ELR (cell line): ENCODE measurements around the gene TCIRG1.
"Not testable (repeated sequence)": the region's sequence is repeated elsewhere in the genome, so short reads cannot be mapped to it uniquely, and the experiment has no call there.

Experiments used
- DNase-seq: peaks from one replicate; pipeline ENCODE4 v3.0.0-alpha.2; 2015; ENCODE audit warnings: low read depth

The TCIRG1 gene

GRCh38 chr11:68038718-68039525 lies at the start of gene TCIRG1:
Gene TCIRG1 (plus strand): TSS chr11:68039025. CDS start chr11:68041272, 2,247 bp downstream.
- DNase-seq, result peak; percentile 88

- not testable (repeated sequence) for DNase-seq
These were observed 48.1 kb upstream of the TCIRG1 start for GRCh38 chr11:67990546-67991346.

DNA sequence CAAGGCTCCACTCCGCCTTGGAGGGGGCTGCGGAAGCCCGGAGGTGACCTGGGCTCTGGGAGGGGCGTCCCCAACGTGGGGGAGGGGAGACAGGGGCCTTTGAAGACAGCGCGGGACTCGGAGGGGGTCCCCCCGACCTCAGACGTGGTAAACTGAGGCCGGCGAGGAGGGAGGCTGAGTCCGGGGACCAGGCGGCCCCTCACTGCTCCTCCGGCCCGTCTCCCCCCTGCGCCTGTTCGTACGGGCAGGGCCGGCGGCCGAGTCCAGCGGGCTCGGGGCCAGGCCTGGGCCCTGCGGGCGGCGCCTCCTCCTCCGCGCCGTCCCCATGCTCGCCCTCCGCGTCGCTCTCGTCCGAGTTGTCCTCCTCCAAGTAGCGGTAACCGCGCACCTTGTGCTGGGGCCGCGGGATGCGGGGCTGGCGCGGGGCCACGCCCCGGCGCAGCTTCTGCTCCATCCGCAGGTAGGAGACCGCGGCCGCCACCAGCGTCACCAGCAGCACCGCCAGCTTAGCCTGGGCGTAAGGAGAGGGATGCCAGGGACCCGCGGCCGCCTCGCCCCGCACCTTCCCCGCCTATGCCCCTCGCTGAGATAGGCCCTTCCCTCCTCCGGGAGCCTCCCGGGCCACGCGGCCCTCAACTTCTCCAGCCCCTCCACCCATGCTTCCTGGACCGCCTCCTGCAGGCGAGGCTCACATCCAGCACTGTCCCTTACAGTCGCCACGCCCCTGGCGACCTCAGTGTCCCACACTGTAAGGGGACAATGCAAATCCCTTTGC lies 47.3 kb upstream of the TCIRG1 start:
- not testable (repeated sequence) for DNase-seq

GRCh38 chr11:67993821-67994220 lies 45.0 kb upstream of the TCIRG1 start:
- DNase-seq, result not testable (repeated sequence)

DNA sequence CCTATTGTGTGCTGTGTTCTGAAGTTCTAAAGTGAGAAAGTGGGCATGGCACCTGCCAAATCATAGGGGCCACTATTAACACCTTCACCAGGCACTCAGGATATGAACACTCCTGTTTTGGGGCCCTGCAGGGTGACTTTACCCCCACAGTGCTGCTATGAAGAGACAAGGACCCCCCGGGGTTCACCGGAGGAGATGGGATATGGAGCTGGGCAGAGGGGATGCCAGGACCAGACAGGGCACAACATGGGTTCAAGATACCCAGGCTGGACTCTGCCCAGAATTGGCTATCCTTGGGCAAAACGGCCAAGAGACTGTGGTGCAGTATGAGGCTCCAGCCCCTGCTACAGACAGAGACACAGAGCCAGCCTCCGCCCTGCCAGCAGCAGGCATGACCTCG lies 44.4 kb upstream of the TCIRG1 start:
- not testable (repeated sequence) for DNase-seq

- DNase-seq, result not testable (repeated sequence)
These were observed 43.7 kb upstream of the TCIRG1 start for GRCh38 chr11:67995129-67995528.

- not testable (repeated sequence) for DNase-seq
These were observed 43.2 kb upstream of the TCIRG1 start for GRCh38 chr11:67995579-67995978.

- no peak for DNase-seq
These were observed 42.8 kb upstream of the TCIRG1 start for GRCh38 chr11:67996051-67996450.

DNA sequence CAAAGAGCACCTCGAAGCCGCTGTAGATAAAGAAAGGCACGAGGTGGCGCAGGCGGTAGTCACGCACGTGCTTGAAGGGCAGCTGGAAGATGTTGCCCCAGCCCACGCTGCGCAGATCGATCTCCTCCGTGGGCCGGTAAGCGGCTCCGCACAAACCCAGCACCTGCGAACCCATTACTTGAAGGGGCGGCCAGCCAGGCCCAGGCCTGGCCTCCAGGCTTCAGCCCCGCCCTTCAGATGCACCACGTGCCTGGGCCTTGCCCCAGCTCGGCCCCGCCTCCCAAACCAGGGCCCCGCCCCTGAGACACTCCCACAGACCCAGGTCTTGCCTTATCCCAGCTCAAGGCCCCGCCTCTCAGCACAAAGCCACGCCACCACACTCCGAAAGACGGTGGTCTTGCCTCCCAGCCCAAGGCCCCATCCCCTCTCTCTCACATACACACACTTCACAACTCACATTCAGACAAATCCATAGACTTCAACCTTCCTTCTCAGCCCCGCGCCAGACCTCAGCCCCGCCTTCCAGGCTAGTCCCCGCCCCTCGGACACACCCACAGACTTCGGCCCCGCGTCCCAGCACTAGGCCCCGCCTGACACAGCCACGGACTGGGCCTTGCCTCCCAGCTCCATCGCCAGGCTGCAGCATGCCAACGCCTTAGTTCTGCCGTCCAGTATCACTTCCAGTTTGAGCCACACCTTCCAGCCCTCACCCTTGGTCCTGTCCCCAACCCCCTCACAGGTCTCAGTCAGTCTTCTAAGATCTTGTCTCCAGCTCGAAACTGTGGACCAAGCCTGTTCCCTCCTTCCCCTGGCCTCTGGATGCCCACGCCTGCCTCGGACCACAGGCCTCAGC lies 42.0 kb upstream of the TCIRG1 start:
- peak; percentile 40 for DNase-seq

- no peak for DNase-seq
These were observed 41.3 kb upstream of the TCIRG1 start for GRCh38 chr11:67997475-67997921.

DNA sequence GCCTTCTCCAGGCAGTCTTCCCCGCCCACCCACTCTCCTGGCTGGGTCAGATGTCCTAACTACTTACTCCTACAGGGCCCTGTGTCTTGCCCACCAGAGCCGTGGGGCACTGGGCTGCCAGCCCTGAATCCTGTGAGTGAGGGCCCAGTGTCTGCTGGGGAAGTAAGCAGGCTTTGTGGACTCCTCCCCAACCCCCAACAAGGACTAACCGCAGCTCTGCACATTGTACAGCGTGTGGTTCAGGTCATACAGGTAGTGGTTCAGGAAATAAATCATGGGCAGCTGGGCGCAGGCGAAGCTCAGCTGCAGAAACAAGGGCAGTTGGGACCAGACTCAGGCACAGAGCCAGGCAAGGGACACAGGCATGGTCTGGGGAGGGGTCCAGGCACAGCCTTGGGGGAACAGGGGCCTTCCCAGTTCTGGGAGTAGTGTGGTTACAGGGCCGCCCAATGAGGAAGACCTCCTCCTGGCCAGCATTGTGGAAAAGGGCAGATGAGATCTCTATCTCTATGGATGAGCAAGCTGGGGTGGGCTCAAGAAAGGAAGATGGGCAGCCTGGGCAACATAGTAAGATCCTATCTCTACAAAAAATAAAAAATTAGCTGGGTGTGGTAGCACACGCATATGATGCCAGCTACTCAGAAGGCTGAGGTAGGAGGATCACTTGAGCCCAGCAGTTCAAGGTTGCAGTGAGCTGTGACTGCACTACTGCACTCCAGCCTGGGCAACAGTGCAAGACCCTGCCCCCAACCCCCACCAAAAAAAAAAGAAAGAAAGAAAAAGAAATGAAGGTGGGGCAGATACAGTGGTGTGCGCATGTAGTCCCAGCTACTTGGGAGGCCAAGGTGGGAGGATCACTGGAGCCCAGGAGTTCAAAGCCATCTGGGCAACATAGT lies 40.4 kb upstream of the TCIRG1 start:
- no peak for DNase-seq

- DNase-seq, result no peak
These were observed 39.6 kb upstream of the TCIRG1 start for GRCh38 chr11:67999201-67999629.

- DNase-seq, result no peak
These were observed 39.1 kb upstream of the TCIRG1 start for GRCh38 chr11:67999704-68000103.

GRCh38 chr11:68002575-68002937 lies 36.3 kb upstream of the TCIRG1 start:
- DNase-seq, result no peak

DNA sequence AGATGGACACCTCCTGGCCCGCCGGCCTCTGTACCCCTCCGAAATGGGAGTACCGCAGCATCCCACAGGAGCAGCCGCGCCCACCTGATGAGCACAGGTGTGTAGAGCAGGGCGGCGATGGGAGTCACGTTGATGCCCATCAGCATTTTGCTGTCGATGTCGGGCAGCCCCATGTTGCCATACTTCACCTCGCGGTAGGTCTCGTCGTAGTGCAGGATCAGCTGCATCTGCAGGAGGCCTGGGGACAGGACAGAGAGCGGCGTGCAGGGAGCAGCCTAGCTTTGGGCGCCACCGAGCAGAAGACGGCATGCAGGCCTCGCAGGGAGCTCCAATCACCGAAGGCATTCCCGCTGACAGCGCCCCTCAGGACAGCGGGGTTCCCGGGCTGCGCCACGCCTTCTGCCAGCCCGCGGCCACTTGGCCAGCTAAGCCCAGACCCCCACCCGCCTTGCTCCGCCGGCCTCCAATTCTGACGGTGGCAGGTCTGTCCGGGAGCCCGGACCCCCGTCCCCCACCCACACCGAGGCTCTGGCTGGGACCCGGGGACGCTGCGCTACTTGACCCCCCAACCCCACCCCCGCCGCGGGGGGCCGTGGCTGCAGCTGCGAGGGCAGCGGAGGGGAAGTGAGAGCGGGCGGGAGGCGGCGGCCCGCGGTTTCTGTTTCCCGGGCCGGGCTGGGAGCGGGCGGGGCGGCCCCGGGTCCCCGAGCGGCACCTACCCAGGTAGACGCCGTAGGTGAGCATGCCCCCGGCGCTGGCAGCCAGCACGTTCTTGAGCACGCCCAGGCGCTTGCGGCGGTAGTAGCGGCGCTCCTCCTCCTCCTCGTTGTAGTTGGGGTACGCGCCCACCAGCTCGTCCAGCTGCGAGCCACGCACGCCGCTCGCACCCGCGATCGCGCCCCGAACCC lies 35.6 kb upstream of the TCIRG1 start:
- DNase-seq, result no peak

GRCh38 chr11:68003846-68004550 lies 34.8 kb upstream of the TCIRG1 start, which contains the start of gene UNC93B1:
Gene UNC93B1 (minus strand): TSS chr11:68004097. CDS start chr11:68004043, 54 bp downstream.
- peak; percentile 80 for DNase-seq

DNA sequence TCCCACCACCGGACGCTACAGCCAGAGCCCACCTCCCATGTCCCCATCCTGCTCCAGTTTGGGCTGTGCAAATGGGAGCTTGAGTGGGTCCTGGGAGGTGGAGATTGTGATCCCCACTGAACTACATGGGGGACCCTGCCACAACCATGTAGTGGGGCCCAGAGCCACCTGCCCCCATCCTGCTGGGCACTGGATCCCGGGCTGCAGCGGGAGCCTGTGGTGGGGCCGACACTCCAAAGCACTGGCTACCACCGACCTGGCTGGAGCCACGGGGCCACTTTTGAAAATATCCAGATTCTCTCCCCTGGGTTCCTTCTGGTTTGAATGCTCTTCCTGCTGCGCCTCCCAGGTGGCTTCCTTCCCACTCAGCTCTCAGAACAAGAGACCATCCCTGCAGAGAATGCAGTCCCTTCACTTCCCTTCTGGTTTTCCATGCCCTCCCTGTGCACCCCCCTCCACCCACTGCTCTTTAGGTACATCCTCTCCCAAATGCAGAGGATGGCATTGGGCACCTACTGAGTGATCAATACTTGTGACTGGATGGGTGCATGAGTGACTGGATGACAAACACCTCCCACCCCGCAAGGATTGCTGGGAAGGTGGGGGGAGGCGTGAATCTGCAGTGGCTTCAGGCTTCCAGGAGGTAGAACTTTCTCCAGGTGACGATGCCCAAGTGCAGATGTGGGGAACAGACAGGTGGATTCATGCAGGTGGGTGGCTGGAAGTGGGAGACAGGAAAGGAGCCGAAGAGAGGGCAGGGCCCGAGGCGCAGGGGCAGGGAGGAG lies 34.1 kb upstream of the TCIRG1 start:
- no peak for DNase-seq
